T-helper 1 cell treated with Interleukin-12 subunit alpha and Interleukin-12 subunit beta and Interleukin-4 antibody, amounts not matched to agents 30 μg/mL and 1 μg/mL, for 36 hours (primary cell): ENCODE results near the gene ASRGL1.

ENCODE experiments used
- H3K27ac Mint-ChIP-seq: one replicate; pipeline ENCODE4 v1.8.0; 2021; ENCODE audit warnings: mild to moderate bottlenecking, mixed read lengths
- H3K27me3 Mint-ChIP-seq: one replicate; pipeline ENCODE4 v1.8.0; 2021; ENCODE audit warnings: low read depth, mixed read lengths
- H3K36me3 Mint-ChIP-seq: one replicate; pipeline ENCODE4 v1.8.0; 2021; ENCODE audit warnings: low read depth, mixed read lengths
- H3K4me1 Mint-ChIP-seq: one replicate; pipeline ENCODE4 v1.8.0; 2021; ENCODE audit warnings: low read depth, mixed read lengths
- H3K4me3 Mint-ChIP-seq: one replicate; pipeline ENCODE4 v1.8.0; 2021; ENCODE audit warnings: mild to moderate bottlenecking, moderate library complexity, mixed read lengths
- H3K9me3 Mint-ChIP-seq: one replicate; pipeline ENCODE4 v1.8.0; 2021; ENCODE audit warnings: mixed read lengths

Gene ASRGL1

DNA sequence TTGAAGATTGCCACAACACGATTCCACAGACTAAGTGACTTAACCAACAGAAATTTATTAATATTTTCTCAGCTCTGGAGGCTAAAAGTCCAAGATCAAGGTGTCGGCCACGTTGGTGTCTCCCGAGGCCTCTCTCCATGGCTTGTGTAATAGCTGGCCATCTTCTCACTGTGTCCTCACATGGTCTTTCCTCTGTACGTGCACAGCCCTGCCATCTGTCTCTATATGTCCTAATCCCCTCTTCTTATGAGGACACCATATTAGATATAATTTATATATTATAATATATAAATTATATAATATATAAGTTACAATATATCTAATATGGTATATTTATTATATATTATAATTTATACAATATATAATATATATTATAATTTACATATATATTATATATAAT, 56.5 kb downstream of the ASRGL1 start:
- H3K27ac Mint-ChIP-seq: no peak overlapping the region
- no peaks in the 10 kb centered on the region for H3K9me3 Mint-ChIP-seq
- no peaks in the 10 kb centered on the region for H3K36me3 Mint-ChIP-seq
- H3K4me3 Mint-ChIP-seq: no peak overlapping the region
- peaks cover 10% of the 10 kb centered on the region for H3K4me1 Mint-ChIP-seq
- H3K27me3 Mint-ChIP-seq: no peaks in the 10 kb centered on the region

DNA sequence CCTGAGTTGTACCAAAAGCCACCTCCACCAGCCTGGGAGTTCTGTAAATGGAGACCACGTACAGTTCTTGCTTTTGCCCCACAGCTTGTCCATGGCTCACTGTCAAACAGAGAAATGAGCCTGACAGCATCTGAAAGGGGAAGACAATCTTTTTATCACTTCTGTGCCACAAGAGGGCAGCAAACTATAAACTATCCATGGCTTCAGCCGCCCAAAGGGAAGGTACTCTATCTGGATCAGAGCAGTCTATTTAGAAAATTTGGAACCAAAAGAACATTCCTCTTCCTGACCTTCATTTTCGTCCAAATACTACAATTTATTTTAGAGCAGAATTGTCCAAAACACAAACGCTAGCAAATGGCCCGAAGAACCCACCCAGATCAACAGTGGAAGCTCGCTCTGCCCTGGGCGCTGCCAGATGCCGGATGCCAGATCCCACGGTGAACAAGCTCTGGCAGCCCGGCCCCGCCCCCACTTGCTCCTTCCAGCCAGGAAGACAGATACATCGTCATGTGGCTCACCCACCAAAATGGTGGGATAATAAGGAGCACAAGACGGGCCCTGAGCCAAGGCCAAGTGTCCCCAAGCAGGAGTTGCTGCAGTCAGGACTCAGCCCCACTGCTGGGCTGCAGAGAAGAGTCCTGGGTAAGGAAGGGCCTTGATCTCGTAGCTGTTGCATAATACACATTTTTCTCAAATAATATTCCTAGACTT, 57.7 kb downstream of the ASRGL1 start:
- no peak overlapping the region for H3K4me3 Mint-ChIP-seq
- H3K4me1 Mint-ChIP-seq: peaks cover 14% of the 10 kb centered on the region
- H3K27me3 Mint-ChIP-seq: no peaks in the 10 kb centered on the region
- H3K9me3 Mint-ChIP-seq: no peaks in the 10 kb centered on the region
- H3K36me3 Mint-ChIP-seq: no peaks in the 10 kb centered on the region
- H3K27ac Mint-ChIP-seq: no peak overlapping the region

DNA sequence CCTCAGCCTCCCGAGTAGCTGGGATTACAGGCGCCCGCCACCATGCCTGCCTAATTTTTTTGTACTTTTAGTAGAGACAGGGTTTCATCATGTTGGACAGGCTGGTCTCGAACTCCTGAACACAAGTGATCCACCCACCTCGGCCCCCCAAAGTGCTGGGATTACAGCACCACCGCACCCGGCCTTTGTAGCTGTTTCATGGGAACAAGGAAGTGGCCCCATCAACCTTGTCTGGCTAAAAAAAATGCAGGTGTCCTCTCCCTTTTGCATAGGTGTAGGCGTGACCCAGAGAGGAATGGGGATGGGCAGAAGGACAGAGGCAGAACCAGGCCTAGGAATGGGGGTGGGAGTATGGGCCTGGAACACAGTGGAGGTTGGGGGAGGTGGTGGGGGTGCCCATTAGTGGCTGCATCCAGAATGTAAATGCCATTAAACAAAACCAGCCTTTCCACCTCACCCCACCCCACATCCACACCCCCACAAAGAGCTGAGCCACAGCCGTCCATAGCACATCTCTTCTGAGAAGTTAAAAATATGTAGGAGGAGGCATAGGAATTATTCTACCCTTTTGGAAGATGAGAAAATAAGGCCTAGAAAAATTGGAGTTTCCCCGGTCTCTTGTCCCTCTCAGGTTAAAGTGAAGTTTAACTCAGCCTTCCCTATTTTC, 58.8 kb downstream of the ASRGL1 start:
- no peaks in the 10 kb centered on the region for H3K36me3 Mint-ChIP-seq
- H3K27ac Mint-ChIP-seq: no peak overlapping the region
- H3K4me3 Mint-ChIP-seq: no peak overlapping the region
- no peaks in the 10 kb centered on the region for H3K27me3 Mint-ChIP-seq
- no peaks in the 10 kb centered on the region for H3K9me3 Mint-ChIP-seq
- H3K4me1 Mint-ChIP-seq: peaks cover 16% of the 10 kb centered on the region

DNA sequence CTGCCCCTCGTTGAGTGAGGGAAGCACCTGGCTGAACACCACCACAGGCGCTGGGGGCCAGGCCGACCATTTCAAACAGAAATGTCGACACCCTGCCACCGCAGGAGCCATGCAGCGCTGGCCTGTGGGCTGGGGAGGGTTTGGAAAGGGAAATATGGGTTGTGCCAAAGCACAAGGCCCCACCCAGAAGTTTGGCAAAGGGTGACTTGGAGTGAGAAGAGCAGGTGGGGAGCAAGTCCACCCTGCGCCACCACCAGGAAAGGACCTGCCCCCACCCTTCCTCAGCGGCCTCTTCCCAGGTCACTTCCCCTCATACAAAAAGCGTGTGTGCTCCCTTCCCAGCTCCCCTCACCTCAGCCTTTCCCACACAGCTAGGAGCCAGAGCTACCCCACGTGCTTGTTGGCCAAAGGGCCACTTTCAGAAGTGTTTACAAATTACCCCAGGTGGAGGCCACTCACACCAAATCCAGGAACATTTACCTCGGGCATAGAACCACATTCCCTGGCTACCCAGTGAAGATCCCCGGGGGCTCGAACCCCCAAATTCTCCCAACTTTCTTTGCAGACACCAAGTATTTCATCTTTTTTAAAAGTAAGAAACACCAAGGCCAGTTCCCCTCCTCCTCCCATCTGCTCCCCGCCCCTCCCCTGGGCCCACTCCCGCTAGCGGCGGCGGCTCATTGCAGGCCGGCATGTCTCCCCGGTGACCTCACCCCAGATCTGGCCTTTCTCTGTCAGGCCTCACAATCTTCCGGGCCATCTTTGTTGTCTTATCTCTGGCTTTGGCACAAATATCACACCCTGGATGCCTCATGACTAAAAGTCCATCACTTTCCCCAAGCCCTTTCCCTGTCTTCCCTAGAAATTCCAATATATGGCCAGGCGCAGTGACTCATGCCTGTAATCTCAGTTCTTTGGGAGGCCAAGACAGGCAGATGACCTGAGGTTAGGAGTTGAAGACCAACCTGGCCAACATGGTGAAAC, 61.1 kb downstream of the ASRGL1 start:
- H3K36me3 Mint-ChIP-seq: no peaks in the 10 kb centered on the region
- H3K27me3 Mint-ChIP-seq: no peaks in the 10 kb centered on the region
- no peaks in the 10 kb centered on the region for H3K9me3 Mint-ChIP-seq
- peaks cover 34% of the 10 kb centered on the region for H3K4me1 Mint-ChIP-seq
- no peak overlapping the region for H3K27ac Mint-ChIP-seq
- no peak overlapping the region for H3K4me3 Mint-ChIP-seq

DNA sequence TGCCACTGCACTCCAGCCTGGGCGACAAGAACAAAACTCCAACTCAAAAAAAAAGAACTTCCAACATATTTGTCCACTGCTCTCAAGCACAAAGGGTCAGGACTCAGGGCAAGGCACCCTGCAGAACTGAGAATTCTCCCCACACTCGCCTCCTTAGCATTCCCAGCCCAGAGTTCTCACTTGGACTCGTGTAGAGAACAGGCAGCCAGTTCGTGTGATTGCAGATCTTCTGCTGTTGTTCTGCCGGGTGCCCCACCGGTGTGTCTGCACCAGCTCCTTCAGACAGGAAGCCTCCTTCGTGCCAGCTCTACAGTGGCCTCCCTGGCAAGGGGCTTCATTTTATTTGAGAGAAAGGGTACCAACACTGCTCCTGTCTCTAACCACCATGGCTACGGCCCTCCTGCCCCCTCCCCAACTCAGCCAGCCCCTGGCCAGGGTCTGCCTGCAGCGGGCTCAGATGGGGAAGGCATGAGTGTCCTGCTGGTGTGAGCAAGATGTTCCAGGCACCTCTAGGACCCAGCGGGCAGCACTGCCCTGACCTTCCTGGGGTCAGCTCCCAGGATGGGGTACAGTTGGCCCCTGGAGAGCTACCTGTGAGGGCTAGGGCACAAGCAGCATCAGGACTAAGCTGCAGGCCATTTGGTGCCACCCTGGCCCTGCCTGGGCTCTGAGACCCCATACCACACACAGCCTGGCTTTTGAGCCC, 62.1 kb downstream of the ASRGL1 start:
- no peak overlapping the region for H3K27ac Mint-ChIP-seq
- no peaks in the 10 kb centered on the region for H3K36me3 Mint-ChIP-seq
- peaks cover 34% of the 10 kb centered on the region for H3K4me1 Mint-ChIP-seq
- no peak overlapping the region for H3K4me3 Mint-ChIP-seq
- H3K9me3 Mint-ChIP-seq: no peaks in the 10 kb centered on the region
- no peaks in the 10 kb centered on the region for H3K27me3 Mint-ChIP-seq

DNA sequence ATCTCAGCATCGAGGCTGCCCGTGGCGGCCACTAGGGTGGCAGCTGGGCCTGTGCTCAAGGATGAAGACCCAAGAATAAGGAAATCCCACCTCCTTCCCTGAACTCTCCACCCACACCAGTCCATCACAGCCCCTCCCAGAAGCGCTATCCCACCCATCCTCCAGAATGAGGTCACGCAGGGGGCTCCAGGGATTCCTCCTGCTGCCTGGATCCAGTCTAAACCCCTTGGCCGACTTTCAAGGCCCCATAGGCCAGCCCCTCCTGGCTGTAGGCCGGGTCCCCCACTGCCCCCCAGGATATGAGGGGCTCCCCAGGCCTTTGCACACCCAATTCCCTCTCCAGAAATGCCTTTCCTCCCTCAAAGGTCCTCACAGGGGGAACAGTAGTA, 62.6 kb downstream of the ASRGL1 start:
- H3K4me3 Mint-ChIP-seq: no peak overlapping the region

DNA sequence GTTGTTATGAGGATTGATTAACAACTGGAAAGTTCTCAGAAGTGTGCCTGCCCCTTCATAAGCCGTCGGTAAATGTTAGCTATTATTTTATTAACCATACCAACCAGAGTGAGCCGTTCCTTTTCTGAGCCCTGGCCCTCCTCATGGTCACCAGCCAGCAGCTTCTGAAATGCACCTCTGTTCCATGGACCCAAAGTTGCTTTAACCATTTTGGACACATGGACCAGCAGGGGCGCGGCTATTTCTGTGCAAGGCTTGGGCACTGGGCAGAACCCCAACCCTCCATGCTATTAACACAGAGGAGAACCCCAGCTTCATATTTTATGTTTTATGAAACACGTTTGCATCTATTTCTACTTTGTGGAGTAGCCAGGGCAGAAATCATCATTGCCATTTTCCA, 63.0 kb downstream of the ASRGL1 start:
- H3K27ac Mint-ChIP-seq: no peak overlapping the region
- no peaks in the 10 kb centered on the region for H3K9me3 Mint-ChIP-seq
- H3K4me1 Mint-ChIP-seq: peaks cover 28% of the 10 kb centered on the region
- no peak overlapping the region for H3K4me3 Mint-ChIP-seq
- H3K36me3 Mint-ChIP-seq: no peaks in the 10 kb centered on the region
- no peaks in the 10 kb centered on the region for H3K27me3 Mint-ChIP-seq

More for the DNA sequence above, 62.6 kb downstream of the ASRGL1 start:
- Mint-ChIP-seq H3K4me1 (peaks cover 30% of the 10 kb centered on the region), H3K36me3 (no peaks in the 10 kb centered on the region), H3K27ac (no peak overlapping the region), H3K9me3 (no peaks in the 10 kb centered on the region), H3K27me3 (no peaks in the 10 kb centered on the region)

DNA sequence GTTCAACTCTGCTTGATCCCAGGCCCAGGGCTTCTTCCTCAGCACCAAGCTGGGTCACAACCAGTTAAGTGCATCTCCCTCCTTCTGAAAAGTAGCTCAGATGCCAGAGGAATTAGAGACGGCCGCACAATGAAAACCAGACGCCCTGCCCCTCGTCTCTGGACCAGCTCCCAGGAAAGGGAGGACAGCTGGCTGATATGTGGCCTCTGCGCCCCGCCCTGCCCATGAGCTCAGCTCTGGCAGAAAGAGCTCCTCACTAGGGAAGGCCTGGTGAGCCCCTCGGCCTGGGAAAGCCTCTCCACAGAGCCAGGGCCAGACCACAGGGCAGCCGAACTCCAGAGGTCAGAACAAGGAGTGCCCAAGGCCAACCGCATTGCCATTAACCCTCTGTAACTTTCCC, 63.5 kb downstream of the ASRGL1 start:
- Mint-ChIP-seq H3K36me3 (no peaks in the 10 kb centered on the region), H3K27me3 (no peaks in the 10 kb centered on the region), H3K9me3 (no peaks in the 10 kb centered on the region), H3K4me1 (peaks cover 26% of the 10 kb centered on the region), H3K27ac (no peak overlapping the region), H3K4me3 (no peak overlapping the region)

DNA sequence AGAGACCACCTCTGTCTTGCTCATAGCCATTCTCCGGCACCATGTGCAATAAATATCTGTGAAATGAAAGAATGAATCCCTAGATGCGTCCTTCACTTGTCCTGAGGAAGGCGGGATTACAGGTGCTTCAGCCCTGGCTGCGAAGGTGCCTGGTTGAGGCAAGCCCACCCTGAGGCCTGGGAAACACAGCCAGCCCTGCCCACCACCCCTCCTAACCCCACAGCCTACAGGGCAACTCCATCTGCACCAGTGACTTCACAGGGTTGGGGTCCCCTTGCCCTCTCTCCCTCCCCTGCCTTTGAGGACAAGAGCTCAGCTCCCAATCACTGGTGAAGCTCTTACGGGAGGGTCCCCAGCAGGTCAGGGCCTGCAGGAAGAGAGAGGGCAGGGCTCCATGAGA, 64.1 kb downstream of the ASRGL1 start:
- no peaks in the 10 kb centered on the region for H3K36me3 Mint-ChIP-seq
- H3K4me1 Mint-ChIP-seq: peaks cover 26% of the 10 kb centered on the region
- H3K4me3 Mint-ChIP-seq: peak overlapping the region; percentile 72
- no peaks in the 10 kb centered on the region for H3K27me3 Mint-ChIP-seq
- peak overlapping the region; percentile 91 for H3K27ac Mint-ChIP-seq
- H3K9me3 Mint-ChIP-seq: no peaks in the 10 kb centered on the region

DNA sequence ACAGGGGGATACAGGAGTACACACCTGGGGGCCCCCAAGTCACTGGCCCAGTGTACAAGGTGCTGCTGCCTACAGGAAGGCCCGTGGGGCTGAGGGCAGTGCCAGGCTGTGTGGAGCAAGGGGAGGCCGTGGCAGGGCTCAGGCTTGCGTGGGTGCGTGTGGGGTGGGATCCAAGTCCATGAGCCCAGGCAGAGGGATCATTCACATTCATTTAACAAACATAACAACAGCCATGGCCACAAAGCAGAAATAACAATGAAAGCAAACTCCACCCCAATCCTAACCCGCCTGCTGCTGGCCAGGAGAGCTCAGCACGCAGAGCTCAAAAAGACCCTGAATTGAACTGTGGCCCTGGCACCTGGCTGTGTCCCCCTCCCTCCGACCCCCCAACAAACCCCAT, 64.6 kb downstream of the ASRGL1 start:
- H3K27me3 Mint-ChIP-seq: no peaks in the 10 kb centered on the region

DNA sequence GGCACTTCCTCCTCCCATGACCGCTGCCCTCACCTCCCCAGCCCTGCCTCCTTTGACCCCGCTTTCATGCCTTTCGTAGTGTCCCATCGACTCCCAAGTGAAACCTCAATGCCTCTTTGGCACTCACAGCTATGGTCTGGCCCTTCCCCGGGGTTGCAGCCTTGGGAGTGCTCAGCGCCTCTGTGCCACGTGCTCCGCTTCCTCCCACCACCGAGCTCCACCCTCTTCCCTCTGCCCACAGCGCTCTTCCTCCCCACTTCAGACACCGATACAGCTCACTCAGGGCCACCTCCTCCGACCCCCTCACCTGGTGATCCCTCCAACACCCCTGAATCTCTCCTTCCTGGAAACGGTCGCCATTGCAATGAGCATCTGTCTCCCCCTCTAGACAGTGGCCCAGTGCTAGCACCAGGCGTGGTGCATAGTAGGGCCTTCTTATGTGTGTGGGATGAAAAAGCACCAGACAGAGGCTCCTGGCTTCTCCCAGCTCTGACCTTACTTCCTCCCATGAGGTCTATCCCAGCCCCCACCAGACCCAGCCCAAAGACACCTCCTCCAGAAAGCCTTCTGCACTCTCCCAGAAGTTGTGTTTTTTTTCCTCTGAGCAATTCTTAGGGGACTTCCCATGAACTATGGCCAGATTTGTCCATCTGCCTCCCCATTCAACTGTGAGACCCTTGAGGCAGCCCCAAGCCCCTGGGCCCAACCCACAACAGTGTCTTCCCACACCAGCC, 65.1 kb downstream of the ASRGL1 start:
- Mint-ChIP-seq H3K27ac (peak overlapping the region; percentile 91), H3K4me3 (peak overlapping the region; percentile 72), H3K9me3 (no peaks in the 10 kb centered on the region), H3K27me3 (no peaks in the 10 kb centered on the region), H3K4me1 (peaks cover 26% of the 10 kb centered on the region), H3K36me3 (no peaks in the 10 kb centered on the region)

More for the DNA sequence above, 64.6 kb downstream of the ASRGL1 start:
- H3K4me3 Mint-ChIP-seq: peak overlapping the region; percentile 72
- H3K36me3 Mint-ChIP-seq: no peaks in the 10 kb centered on the region
- peaks cover 26% of the 10 kb centered on the region for H3K4me1 Mint-ChIP-seq
- peak overlapping the region; percentile 91 for H3K27ac Mint-ChIP-seq
- no peaks in the 10 kb centered on the region for H3K9me3 Mint-ChIP-seq

DNA sequence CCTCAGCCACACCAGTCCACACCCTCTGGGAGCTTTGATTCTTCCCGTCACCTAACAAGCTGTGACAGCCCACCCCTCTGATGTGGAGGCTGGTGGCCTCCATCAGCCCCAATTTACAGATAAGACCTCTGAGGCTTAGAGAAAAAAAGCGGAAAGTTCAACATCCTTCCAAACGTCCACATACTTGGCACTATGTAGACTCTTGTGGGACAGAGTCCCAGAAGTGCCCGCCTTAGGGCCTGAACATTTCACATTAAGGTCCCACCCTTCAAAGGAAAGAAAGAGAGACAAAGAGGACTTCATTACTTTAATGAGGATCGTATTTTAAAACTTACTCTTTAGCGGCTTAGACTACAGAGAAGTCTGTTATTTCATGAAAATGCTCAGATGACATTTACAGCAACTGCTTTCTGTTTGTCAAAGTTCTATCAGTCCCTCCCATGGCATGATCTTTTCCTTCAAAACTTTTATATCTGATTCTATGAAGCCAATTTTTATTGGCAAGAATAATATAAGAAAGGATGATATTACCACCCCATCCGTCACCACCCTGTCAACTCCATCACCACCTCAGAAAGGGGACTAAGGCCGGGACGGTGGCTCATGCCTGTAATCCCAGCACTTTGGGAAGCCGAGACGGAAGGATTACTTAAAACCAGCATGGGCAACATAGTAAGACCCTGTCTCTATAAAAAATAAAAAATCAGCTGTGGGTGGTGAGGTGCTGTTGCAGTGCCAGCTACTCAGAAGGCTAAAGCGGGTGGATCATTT, 65.9 kb downstream of the ASRGL1 start:
- Mint-ChIP-seq H3K4me3 (peak overlapping the region; percentile 72), H3K9me3 (no peaks in the 10 kb centered on the region), H3K4me1 (peaks cover 26% of the 10 kb centered on the region), H3K27me3 (no peaks in the 10 kb centered on the region), H3K36me3 (no peaks in the 10 kb centered on the region), H3K27ac (peak overlapping the region; percentile 91)

DNA sequence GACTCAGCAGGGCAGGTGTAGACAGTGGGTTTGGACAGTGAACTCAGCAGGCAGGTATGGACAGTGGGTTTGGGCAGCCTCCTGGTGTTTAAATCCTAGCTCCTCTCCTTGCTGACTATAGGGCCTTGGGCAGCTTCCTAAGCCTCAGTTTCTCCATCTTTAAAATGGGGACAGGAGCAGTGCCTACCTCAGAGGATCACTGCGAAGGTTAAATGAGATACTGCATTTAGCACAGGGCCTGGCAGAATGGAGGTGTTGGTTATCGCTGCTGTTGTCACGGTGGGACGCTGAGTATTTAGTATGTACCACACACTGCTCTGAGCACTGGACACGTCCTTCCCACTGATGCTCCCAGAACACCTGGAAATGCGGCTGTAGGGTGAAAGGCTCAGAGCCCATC, 67.2 kb downstream of the ASRGL1 start:
- H3K9me3 Mint-ChIP-seq: no peaks in the 10 kb centered on the region
- H3K4me1 Mint-ChIP-seq: peaks cover 20% of the 10 kb centered on the region
- H3K4me3 Mint-ChIP-seq: no peak overlapping the region
- no peak overlapping the region for H3K27ac Mint-ChIP-seq
- no peaks in the 10 kb centered on the region for H3K36me3 Mint-ChIP-seq
- H3K27me3 Mint-ChIP-seq: no peaks in the 10 kb centered on the region
